ENCODE results near the gene AFTPH.

Gene AFTPH

DNA sequence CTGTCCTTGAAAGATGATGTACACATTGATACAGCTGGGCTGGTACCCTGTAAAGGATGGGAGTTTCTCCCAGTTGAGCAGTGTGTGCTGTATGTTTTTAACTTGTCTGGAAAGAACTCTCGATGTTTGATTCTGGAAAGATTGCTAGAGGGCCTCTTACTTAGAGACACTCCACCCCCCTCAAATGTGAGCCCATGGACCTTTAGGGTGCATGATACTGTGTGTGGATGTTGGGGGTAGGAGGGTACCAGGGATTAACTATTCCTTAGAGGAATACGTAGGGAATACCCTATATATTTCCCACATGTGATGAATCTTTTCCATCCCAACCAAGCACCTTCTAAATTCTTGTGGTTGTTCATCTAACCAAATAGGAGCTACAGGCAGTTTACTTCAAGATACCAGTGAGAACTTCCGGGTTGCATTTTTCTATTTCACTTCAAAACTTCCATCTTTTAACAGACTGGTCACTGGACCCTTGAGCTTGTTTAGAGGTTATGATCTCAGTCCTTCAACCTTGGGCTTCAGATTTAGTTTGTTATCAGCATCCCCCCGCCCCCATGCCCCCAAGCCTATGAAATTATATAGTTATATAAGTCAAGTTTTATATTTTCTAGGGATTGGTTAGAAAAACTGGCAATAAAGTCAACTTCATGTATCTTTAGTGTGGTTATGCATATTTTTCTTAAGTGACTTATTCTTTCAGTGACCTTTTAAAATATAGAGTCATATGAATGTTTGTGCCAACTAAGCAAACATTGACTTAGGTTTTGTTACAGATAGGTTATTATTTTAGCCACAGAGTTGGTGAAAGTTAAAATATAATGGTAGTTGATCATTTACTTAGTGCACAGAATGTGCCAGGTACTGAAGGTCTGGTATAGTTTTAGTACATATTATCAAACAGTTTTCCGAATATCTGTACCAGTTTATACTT lies 18.2 kb downstream of the AFTPH start:
- DNase-seq = no peak

DNA sequence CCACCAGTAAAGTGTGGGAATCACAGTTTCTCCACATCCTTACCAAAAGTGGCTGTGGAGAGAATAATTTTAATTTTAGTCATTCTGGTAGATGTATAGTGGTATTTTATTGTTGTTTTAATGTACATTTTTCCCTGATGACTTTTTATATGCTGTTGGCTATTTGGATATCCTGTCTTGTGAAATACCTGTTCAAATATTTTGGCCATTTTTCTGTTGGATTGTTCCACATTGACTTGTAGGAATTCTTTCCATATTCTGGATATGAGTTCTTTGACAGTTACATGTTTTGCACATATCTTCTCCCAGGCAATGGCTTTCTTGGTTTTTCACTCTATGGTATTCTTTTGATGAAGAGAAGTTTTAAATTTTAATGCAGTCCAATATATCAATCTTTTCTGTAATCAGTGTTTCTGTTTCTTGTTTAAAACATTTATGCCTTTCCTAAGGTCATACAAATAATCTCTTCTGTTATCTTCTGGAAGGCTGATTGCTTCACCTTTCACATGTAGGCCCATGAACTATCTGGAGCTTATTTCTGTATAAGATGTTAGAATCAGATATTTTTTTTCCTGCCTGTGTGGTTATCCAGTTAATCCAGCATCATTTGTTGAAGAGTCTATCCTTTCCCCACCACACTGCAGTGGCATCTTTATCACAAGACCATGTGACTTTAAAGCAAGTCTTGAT lies 19.0 kb downstream of the AFTPH start:
- DNase-seq = no peak

DNA sequence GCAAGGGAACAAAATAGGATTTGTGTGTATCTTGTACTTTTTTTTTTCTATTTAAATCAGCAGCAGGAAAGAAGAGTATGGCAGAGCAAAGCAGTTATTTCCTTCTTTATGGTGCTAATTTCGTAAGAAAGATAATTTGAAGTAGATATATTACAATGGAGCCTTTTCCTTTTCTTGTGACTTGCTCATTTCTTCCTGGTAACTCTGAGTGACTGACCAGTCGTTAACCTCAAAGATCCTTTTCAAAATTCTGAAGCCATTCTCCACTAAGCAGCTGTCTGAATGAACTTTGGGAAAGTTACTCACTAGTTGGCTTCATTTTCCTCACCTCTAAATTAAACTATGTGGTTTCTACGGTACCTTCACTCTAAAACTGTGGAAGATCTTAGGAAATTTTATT lies 24.6 kb downstream of the AFTPH start:
- no peak for DNase-seq

DNA sequence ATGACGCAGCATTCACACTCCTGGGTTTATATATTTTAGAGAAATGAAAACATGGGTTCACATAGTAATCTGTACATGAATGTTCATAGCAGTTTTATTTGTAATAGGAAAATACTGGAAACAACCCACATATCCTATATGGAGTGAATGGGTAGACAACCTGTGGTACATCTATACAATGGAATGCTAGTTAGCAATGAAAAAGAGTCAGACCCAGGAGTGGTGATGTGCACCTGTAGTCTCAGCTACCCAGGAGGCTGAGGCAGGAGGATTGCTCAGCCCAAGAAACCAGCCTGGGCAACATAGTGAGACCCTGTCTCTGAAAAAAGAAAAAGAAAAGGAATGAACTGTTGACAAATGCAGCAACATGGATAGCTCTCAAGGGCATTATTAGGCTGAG lies 25.9 kb downstream of the AFTPH start:
- no peak for DNase-seq

DNA sequence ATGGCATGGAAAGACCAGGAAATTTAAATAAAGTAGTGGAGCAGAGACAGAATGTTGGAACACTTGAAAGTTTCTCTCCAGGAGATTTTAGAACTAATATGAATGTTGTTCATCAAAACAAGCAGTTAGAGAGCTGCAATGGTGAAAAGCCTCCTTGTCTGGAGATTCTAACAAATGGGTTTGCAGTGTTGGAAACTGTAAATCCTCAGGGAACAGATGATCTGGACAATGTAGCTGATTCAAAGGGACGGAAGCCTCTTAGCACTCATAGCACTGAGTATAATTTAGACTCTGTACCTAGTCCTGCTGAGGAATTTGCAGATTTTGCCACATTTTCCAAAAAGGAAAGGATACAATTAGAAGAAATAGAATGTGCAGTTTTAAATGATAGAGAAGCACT lies 27.7 kb downstream of the AFTPH start:
- no peak for DNase-seq

DNA sequence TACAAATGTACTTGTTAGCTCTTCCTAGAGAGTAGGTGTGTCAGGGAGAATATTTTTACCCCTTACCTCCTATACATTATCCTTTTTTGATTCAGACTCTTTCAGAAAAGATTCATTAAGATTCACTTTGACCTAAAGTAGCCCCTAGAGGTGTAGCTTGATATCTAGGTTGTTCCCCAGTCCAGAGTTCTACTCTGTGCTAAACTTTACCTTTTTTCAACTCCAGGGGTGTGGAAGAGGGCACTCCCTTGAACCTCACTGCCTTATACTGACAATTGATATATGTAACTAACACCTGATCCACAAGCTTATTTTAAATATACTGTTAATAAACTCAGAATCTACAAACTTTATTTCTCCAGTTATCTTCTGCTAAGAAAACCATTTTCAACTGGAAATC lies 30.0 kb downstream of the AFTPH start:
- DNase-seq = no peak

DNA sequence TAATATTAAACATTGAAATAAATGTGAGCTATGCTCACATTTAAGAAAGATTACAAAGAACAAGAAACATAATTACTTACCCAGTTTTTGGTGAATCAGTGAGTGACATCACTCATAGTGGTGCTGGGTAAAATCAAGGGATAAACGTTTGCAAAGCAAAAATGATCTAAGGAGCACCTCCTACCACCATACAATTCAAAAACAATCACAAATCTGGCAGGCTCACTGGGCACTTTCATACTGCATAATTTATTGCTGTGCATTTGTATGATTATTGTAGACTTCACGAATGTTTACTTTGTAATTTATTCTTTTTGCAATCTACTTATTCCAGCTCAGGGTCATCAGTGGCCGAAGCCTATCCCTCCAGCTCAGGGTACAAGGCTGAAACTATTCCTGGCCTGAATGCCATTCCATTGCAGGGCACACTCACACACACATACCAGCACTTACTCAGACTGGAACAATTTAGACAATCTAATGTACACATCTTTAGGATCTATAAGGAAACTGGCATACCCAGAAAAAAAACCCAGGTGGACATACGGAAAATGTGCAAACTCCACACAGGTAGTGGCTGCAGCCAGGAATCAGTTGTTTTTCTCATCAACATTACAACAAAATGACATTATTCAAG lies 34.4 kb downstream of the AFTPH start:
- DNase-seq = no peak

DNA sequence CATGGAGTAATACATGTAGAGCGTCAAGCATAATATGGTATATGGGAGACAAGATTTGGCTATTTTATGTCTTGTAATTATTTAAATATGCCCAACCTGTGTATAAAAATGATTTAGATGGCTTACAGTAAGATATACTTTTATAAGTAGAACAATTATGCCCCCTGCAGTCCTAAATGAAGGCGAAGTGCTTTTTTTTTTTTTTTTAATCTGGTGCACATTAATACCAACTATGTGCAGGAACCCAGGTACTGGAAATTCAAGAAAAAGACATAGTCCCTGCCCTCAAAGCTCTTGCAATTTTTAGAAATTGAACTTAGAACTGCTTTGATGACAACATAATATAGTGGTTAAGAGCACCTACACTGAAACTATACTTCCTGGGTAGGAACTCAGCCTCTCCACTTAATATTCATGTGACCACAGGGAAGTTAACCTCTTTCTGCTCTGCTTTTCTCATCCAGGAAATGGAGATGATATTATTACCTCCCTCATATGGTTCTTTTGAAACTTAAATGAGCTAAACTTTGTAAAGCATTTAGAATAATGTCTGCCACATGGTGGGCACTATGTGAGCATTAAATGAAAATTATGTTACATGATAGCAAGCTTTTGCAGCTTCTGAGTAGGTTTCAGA lies 38.1 kb downstream of the AFTPH start:
- peak; percentile 16 for DNase-seq

DNA sequence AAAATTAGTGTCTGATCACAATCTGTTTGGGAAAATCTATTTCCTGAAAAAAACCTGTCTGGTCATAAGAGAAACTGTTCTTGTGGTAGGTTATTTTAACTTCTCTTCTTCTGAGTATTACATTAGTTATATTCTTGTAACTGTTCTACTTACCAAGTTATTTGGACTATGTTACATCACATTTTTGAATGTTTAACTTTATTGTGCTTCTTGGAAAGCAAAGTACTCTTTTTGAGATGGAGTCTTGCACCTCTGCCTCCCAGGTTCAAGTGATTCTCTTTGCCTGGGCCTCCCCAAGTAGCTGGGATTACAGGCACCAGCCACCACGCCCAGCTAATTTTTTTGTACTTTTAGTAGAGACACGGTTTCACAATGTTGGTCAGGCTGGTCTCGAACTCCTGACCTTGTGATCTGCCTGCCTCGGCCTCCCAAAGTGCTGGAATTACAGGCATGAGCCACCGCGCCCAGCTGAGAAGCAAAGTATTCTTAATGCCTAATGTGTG lies 39.4 kb downstream of the AFTPH start:
- DNase-seq = no peak

DNA sequence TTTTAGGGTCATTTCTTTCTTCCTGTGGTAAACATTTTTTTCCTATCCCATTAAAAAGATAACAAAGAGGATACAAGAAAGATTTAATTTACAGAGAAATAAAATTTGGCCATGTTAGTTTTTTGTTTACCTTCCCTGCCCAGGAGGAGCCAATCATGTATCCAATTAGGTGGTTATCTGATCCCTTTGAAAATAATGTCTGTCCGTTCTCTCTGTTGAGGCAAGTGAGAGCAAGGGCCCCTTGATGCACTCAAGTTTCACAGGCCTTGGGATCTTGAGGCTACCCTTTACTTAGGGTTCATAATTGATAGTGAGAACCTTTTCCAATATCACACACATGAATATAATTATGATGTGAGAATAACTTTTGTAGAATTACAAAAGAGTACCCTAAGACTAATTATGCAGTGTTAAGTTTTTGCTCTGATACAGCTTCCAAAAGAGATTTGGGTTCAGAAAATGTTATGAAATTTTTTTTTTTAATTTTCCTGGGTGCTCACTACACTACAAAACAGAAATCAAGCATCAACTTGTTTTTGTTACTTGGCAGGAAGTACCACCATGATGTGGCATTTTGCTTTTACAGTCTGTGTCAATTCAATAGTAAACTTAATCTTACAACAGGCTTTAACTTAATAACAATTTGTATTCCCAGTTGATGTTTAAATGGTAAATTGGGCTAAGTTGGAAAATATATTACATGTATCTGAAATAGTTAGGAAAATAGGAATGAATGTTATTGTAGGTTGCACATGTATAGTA lies 42.0 kb downstream of the AFTPH start:
- peak; percentile 27 for DNase-seq

DNA sequence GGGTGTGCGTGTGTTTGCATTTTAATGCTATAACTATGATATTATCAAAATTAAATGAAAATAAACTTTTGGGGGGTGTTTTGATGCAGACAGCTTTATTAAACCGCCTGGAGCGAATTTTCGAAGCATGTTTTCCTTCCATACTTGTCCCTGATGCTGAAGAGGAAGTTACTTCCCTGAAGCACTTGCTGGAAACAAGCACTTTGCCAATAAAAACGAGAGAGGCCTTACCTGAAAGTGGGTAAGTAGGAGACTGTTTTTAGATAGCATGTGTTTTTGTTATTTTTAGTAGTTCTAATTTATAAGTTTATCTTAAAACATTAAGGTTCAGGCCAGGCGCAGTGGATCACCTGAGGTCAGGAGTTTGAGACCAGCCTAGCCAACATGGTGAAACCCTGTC lies 43.3 kb downstream of the AFTPH start:
- no peak for DNase-seq

DNA sequence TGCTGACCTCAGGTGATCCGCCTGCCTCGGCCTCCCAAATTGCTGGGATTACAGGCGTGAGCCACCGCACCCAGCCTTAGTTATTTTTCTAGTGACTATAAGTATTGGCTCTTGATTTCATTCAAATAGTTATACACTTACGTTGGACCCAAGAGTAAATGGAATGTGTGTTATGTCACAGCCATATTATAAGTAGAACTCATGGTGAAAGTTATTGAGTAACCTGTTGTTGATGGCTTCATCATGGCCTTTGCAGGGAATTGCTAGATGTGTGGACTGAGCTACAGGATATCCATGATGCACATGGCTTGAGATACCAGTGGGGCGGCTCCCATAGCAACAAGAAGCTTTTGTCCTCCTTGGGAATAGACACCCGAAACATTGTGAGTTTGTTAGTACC lies 44.7 kb downstream of the AFTPH start:
- no peak for DNase-seq

DNA sequence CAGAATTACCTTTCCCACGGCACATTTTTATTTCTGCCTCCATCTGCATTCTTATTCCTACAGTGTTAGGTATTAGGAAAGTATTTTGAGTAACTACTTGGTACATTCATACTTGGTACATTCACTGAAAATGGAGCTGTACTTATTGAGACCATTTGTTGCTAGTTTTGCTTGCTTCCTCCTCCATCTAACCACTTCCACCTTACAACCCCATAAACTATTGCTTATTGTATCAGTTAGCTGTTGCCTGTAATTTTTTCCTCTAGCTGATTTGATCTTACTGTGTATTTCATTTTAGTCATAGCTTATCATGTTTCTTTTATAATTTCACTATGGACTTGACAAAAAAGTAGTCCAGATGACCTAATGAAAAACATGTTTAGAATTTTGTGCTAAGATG lies 50.7 kb downstream of the AFTPH start:
- no peak for DNase-seq

DNA sequence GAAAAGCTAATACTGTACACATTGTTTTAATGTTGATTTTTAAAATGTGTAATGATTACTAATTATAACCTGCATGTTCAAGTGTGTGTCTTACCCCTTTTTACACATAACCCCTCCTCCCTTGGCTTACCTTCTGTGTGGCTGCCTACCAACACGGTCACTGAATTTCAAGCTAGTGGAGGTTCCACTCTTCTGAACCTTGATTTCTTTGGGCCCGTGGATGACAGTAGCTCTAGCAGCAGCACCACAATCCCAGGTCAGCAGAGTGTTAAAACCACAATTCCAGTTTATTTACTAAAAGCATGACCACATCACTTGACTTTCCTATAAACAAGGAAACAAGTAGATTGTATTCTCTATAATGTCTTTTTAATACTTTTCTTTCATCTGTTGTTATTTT lies 56.9 kb downstream of the AFTPH start:
- no peak for DNase-seq

DNA sequence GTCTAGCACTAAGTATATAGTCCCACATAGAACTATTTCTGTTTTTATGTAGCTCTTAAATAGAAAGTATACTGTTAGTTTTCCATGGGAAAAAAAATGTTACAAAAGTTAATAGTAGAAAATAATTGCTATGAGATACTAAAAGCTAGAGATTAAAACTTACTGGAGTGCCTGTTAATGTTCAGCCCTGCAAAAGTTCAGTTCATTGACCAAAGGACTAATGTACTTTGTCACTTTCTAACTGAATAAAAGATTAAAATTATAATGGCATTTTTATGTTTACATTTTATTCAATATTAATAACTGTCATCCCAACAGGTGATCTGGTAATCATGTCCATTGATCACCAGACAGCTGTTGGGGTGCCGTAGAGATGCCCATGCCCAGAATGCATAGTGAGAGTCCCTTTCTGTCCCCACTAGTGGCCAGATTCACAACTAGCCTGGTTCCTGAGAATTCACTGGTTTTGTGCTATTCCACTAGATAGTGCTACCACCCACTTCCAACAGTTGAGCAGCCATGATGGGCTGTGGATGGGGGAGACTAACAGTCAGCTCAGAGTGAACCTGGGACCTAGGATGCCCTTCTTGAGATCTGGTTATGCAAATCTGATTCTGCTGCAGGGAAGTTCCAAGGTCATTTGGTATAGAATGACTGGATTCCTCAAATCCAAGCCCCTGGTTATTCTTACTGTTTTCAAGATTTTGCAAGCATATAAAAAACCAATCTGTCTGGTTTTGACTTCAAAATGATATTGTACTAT lies 57.8 kb downstream of the AFTPH start:
- DNase-seq = no peak

DNA sequence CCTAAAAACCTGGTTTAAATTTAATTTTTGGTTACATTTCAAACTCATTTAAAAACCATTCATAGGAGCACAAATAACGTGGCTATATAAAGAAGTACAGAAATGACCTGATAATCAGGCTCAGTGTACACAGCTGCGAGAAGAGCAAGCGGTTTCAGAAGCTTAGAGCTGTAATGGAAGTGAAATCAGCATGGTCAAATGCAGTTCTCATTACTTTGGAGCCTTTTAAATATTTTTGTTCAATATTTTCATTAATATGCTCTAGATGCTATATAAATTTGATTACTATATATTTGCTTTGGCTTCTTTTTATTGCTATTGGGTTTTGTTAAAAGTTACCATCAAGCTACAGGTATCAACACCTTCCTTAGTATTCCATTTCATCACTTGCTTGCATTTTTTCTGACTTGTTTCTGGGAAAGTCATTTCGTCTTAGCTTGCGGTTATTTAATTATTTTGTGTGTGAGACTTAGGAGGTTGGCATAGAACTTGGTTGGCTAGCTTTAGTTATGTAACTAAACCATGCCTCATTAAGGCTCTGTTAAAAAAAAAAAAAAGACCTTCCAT lies 58.7 kb downstream of the AFTPH start:
- no peak for DNase-seq

DNA sequence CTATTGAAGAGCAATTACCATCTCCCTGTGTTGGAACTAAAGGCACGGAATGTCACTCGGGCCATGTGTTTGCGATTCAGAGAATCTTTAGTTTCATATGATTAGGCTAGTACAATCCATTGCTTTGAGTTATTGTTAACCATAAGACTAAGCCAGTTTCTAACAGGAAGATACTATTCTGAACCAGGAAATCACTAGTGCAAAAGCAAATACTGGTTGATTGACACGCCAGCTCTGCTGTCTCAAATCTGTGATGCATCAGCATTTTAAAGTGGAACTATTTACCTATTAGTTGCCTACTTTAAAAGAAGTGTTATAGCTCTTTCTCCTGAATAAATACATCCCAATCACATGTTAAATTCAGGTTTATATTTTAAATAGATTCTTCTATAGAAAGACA lies 61.9 kb downstream of the AFTPH start:
- no peak for DNase-seq

DNA sequence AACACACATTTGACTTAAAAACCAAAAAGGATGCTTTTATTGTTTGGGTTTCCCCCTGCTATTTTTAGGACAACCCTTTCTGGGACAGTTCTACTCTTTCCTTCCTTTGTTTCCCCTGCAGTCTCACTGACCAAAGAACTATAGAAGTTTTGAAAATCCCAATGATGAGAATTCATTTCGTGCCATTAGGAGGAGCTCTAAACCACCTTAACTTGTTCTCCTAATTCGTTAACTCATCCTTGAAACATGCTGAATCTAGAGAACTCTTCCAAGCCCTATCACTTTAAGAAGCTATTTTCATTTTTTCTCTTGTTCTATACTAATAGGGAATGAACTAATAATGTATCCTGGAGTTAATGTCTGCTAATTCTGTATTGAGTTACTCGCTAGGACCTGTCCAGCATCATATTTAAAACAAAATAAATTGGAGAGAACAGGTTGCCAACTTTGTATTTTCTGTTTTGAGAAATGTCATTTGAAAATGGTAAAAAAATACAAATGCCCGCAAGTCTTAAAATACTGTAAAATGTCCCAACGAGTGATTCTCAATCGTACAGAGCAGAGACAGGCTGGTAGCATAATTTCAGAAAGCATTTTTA lies 62.9 kb downstream of the AFTPH start:
- DNase-seq = peak; percentile 58

DNA sequence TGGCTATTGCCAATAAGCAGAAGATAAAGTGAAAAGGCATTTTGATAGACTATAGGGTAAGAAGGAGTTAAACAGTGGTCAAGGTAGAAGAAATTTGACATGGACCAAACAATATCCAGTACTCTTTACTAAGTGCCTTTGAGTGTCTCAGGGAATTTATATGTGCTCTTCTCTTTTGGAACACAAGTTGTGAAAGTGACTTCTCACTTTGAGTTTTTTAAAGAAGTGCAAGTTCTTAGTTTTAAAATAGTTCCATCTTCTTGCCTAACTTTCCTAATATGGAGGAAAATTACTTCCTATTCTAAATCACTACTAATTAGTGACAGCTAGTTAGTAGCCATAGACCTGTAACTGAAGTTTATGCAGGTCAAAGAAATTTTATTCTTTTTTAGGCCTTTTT lies 63.4 kb downstream of the AFTPH start:
- no peak for DNase-seq

DNA sequence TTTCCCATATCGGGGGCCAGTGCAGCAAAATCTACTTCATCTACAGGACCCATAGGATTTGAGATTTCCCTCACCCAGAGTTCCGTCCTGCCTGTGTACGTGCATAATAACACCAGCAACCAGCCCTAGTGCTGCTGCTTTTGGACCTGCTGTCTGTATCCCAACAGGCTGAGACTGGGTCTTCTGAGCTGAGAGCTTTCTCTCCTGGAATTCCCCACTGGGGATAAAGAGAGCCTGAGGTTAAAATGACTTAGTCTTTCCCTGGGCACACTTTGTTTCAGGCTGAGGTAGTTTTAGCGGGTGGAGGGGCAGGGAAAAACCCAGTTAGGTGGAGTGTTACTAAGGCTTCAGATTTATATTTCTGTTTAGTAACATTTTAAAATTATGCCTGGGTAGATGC lies 67.1 kb downstream of the AFTPH start:
- DNase-seq = no peak

Measured in NCI-H1105 treated with DMSO at 0.1 percent for 48 hours (cell line).